GM21515 (cell line): ENCODE data around the gene MAP7.

Source experiments
- ATAC-seq: cut with Tn5 transposase; IDR thresholded peaks from one replicate; pipeline ENCODE4 v1.9.1; 2021; ENCODE audit not compliant: unreplicated experiment

Gene MAP7

GRCh38 chr6:136534268-136534667 lies 16.0 kb downstream of the MAP7 start:
- no peak for ATAC-seq

GRCh38 chr6:136533487-136533886 lies 16.7 kb downstream of the MAP7 start:
- ATAC-seq, result no peak

- ATAC-seq, result no peak
Measured at GRCh38 chr6:136532030-136532429, 18.2 kb downstream of the MAP7 start.

GRCh38 chr6:136529710-136530109 lies 20.5 kb downstream of the MAP7 start:
- no peak for ATAC-seq

GRCh38 chr6:136528477-136528876 lies 21.7 kb downstream of the MAP7 start:
- ATAC-seq, result no peak

- ATAC-seq, result no peak
Measured at GRCh38 chr6:136527831-136528230, 22.4 kb downstream of the MAP7 start.

GRCh38 chr6:136526937-136527336 lies 23.3 kb downstream of the MAP7 start:
- no peak for ATAC-seq

- no peak for ATAC-seq
Measured at GRCh38 chr6:136526196-136526930, 23.9 kb downstream of the MAP7 start.

- ATAC-seq, result no peak
Measured at GRCh38 chr6:136525586-136526195, 24.5 kb downstream of the MAP7 start.

GRCh38 chr6:136524936-136525413 lies 25.2 kb downstream of the MAP7 start:
- ATAC-seq, result no peak

- no peak for ATAC-seq
Measured at GRCh38 chr6:136524339-136524935, 25.8 kb downstream of the MAP7 start.

GRCh38 chr6:136523196-136523595 lies 27.0 kb downstream of the MAP7 start:
- ATAC-seq, result no peak

GRCh38 chr6:136522636-136523035 lies 27.6 kb downstream of the MAP7 start:
- no peak for ATAC-seq

GRCh38 chr6:136521911-136522310 lies 28.3 kb downstream of the MAP7 start:
- no peak for ATAC-seq

GRCh38 chr6:136521427-136521826 lies 28.8 kb downstream of the MAP7 start:
- no peak for ATAC-seq

- ATAC-seq, result no peak
Measured at GRCh38 chr6:136520517-136520916, 29.7 kb downstream of the MAP7 start.

- no peak for ATAC-seq
Measured at GRCh38 chr6:136517582-136517981, 32.6 kb downstream of the MAP7 start.

- ATAC-seq, result no peak
Measured at GRCh38 chr6:136517002-136517401, 33.2 kb downstream of the MAP7 start.

GRCh38 chr6:136514591-136514990 lies 35.6 kb downstream of the MAP7 start:
- no peak for ATAC-seq

- no peak for ATAC-seq
Measured at GRCh38 chr6:136511926-136512325, 38.3 kb downstream of the MAP7 start.

GRCh38 chr6:136511397-136511796 lies 38.8 kb downstream of the MAP7 start:
- ATAC-seq, result no peak

GRCh38 chr6:136510782-136511181 lies 39.4 kb downstream of the MAP7 start:
- no peak for ATAC-seq
